ENCODE measurements around the gene PDGFRB.

- no peak for TF ChIP-seq POLR2AphosphoS5 (IDR thresholded peaks at IDR 0.05; ENCODE audit: low read depth)
- TF ChIP-seq CTCF (IDR thresholded peaks at IDR 0.05; ENCODE audit: insufficient read depth, low read length) = no peak
- no peak for TF ChIP-seq GABPA (IDR thresholded peaks at IDR 0.05; ENCODE audit: low read depth)
- no peak for TF ChIP-seq REST (IDR thresholded peaks at IDR 0.05; ENCODE audit: insufficient replicate concordance, low read depth)
- TF ChIP-seq SPI1 (IDR thresholded peaks at IDR 0.05; ENCODE audit: borderline replicate concordance, low read depth) = no peak
These were observed 90.3 kb downstream of the PDGFRB start for GRCh38 chr5:150065346-150065745.

Data from HL-60 (cell line).